Parathyroid adenoma (tissue), 2 donors: ENCODE results near the gene APOBEC3A.
"Not testable (repeated sequence)": the region's sequence is repeated elsewhere in the genome, so short reads cannot be mapped to it uniquely, and the experiment has no call there.

Source experiments
- H2AFZ ChIP-seq: fragments of 300-600 bp; sonication (generic); one replicate; pipeline ENCODE4 v1.7.0; 2017; ENCODE audit warnings: antibody characterized with exemption, mild to moderate bottlenecking
- H3K27ac ChIP-seq: fragments of 300-600 bp; sonication (generic); one replicate; pipeline ENCODE4 v1.7.0; 2017
- H3K27me3 ChIP-seq: fragments of 300-600 bp; sonication (generic); one replicate; pipeline ENCODE4 v1.7.0; 2017; ENCODE audit warnings: low read length; ENCODE audit not compliant: control insufficient read depth, insufficient read depth
- H3K36me3 ChIP-seq: fragments of 300-600 bp; sonication (generic); one replicate; pipeline ENCODE4 v1.7.0; 2017; ENCODE audit warnings: low read length; ENCODE audit not compliant: control insufficient read depth, insufficient read depth
- H3K4me1 ChIP-seq: fragments of 300-600 bp; sonication (generic); one replicate; pipeline ENCODE4 v1.7.0; 2017; ENCODE audit warnings: control low read depth
- H3K4me2 ChIP-seq: fragments of 300-600 bp; sonication (generic); one replicate; pipeline ENCODE4 v1.7.0; 2017; ENCODE audit warnings: low read length
- H3K4me3 ChIP-seq: fragments of 300-600 bp; sonication (generic); one replicate; pipeline ENCODE4 v1.7.0; 2017; ENCODE audit warnings: low read depth, low read length
- H3K79me2 ChIP-seq: fragments of 300-600 bp; sonication (generic); one replicate; pipeline ENCODE4 v1.7.0; 2017; ENCODE audit warnings: control low read depth
- H3K9ac ChIP-seq: fragments of 300-600 bp; sonication (generic); one replicate; pipeline ENCODE4 v1.7.0; 2017; ENCODE audit warnings: mild to moderate bottlenecking
- H3K9me3 ChIP-seq: fragments of 300-600 bp; sonication (generic); one replicate; pipeline ENCODE4 v1.7.0; 2017; ENCODE audit warnings: low read length; ENCODE audit not compliant: control insufficient read depth
- TF ChIP-seq, protein P1 (sequence below): fragments of 300-600 bp; sonication (generic); IDR thresholded peaks from one replicate; pipeline ENCODE4 v1.7.0; 2017; ENCODE audit warnings: antibody characterized with exemption, mild to moderate bottlenecking
- donor health status: primary hyperparathyroidism.

The APOBEC3A gene

DNA sequence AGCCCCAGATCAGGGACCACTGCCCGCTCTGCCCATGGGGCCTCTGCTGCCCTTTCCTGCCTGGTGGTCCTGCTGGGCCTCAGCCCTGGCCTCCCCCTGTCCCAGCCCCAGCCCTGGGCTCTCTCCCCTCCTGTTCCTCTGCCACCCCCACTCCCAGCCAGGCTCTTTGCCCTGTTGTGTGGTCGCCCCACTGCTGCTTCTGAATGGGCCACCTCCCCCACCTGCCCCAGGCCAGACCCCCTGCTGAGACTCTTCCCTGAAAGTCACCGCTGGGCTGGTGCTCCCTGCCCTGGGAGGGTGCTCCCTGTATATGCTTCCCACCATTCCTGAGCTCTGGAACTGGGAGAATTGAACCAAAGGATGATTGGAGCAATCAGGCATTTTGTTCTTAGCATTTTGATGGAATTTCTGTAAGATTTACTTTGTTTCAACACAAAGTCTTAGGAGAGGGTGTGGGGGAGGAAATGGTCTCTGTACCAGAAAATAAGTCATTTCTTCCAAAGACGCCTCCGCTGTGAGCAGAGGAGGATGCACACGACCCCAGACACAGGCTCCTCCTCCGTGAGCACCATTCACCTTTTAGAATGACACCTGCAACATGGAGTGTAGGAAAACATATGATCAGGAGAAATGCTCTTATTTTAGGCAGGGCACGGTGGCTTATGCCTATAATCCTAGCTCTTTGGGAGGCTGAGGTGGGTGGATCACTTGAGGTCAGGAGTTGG lies 29.9 kb downstream of the APOBEC3A start:
- H3K4me3 ChIP-seq, result no peak overlapping the region
- TF ChIP-seq, protein P1, sequence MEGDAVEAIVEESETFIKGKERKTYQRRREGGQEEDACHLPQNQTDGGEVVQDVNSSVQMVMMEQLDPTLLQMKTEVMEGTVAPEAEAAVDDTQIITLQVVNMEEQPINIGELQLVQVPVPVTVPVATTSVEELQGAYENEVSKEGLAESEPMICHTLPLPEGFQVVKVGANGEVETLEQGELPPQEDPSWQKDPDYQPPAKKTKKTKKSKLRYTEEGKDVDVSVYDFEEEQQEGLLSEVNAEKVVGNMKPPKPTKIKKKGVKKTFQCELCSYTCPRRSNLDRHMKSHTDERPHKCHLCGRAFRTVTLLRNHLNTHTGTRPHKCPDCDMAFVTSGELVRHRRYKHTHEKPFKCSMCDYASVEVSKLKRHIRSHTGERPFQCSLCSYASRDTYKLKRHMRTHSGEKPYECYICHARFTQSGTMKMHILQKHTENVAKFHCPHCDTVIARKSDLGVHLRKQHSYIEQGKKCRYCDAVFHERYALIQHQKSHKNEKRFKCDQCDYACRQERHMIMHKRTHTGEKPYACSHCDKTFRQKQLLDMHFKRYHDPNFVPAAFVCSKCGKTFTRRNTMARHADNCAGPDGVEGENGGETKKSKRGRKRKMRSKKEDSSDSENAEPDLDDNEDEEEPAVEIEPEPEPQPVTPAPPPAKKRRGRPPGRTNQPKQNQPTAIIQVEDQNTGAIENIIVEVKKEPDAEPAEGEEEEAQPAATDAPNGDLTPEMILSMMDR, result no peak

DNA sequence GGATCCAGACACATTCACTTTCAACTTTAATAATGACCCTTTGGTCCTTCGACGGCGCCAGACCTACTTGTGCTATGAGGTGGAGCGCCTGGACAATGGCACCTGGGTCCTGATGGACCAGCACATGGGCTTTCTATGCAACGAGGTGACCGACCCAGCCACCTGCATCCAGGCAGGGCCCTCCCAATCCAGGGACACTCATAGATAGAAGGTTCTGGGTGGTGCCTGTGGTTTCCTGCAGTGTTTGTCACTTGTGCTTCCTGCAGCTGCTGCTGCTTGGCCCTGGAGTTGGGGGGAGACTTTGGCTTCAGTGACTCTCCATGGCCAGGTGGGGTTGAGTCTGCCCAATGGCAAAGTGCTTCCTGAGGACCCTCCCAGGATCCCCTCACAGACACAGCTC lies 32.1 kb downstream of the APOBEC3A start:
- no peaks in the 10 kb centered on the region for H3K4me1 ChIP-seq
- H3K27me3 ChIP-seq, result no peaks in the 10 kb centered on the region
- no peak overlapping the region for H3K27ac ChIP-seq
- no peaks in the 10 kb centered on the region for H3K9me3 ChIP-seq
- H3K36me3 ChIP-seq, result no peaks in the 10 kb centered on the region
- TF ChIP-seq, protein P1, result no peak
- H3K4me2 ChIP-seq, result no peak overlapping the region
- H3K4me3 ChIP-seq, result no peak overlapping the region
- no peak overlapping the region for H3K9ac ChIP-seq
- H3K79me2 ChIP-seq, result no peaks in the 10 kb centered on the region
- H2AFZ ChIP-seq, result no peak overlapping the region

More for the DNA sequence above, 29.9 kb downstream of the APOBEC3A start:
- Histone ChIP-seq H3K27ac (no peak overlapping the region), H3K79me2 (no peaks in the 10 kb centered on the region), H3K4me1 (peaks cover 2% of the 10 kb centered on the region), H3K9ac (no peak overlapping the region), H3K4me2 (no peak overlapping the region), H3K36me3 (no peaks in the 10 kb centered on the region), H2AFZ (no peak overlapping the region), H3K9me3 (no peaks in the 10 kb centered on the region), H3K27me3 (no peaks in the 10 kb centered on the region)

DNA sequence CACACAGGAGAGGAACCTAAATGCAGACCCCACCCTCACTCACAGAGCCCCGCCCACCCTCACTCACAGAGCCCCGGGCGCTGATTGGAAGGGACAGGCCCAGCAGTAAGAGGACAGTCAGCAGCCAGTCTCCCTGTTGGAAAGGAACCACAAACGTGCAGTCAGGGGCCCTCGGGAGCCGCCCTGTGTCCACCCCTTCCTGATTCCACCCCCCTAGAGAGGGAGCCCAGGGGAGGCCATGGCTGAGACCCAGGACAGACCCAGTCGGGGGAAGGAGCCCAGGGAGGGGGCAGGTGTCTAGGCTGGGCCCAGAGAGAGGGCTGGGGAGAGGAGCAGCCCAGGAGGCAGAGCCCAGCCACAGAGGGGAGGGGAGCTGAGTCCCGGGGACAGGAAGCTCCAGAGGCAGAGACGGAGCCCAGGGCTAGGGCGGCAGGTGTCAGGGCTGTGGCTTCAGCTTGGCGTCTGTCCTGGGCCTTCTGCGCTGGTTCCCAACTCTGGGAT lies 35.5 kb downstream of the APOBEC3A start:
- not testable (repeated sequence) for H3K9me3 ChIP-seq, H2AFZ ChIP-seq, H3K79me2 ChIP-seq, H3K36me3 ChIP-seq, H3K4me2 ChIP-seq, H3K27ac ChIP-seq, H3K4me3 ChIP-seq, H3K27me3 ChIP-seq, H3K4me1 ChIP-seq, H3K9ac ChIP-seq

DNA sequence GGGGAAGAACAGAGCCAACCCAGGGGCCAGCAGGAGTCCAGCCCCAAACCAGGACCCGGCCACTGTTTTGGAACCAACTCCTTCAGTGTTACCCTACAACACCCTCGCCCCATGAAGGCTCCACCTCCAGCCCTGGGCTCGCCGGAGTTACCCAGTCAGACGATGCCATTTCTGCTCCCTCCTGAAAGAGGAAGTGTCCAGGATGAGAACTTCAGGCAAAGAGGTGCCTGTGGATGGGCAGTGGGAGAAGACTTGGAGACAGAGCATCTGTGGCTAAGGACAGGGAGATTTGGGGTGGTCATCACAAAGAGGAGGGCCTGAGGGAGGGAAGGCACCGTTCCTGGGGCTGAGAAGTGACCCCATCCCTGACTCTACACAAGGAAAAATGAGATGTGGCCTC lies 38.7 kb downstream of the APOBEC3A start:
- no peak overlapping the region for H3K9ac ChIP-seq
- H2AFZ ChIP-seq, result no peak overlapping the region
- no peak overlapping the region for H3K4me2 ChIP-seq
- H3K79me2 ChIP-seq, result no peaks in the 10 kb centered on the region
- H3K4me3 ChIP-seq, result no peak overlapping the region
- H3K27me3 ChIP-seq, result no peaks in the 10 kb centered on the region
- TF ChIP-seq, protein P1, result no peak
- H3K9me3 ChIP-seq, result no peaks in the 10 kb centered on the region
- H3K4me1 ChIP-seq, result no peaks in the 10 kb centered on the region
- no peak overlapping the region for H3K27ac ChIP-seq
- H3K36me3 ChIP-seq, result no peaks in the 10 kb centered on the region

DNA sequence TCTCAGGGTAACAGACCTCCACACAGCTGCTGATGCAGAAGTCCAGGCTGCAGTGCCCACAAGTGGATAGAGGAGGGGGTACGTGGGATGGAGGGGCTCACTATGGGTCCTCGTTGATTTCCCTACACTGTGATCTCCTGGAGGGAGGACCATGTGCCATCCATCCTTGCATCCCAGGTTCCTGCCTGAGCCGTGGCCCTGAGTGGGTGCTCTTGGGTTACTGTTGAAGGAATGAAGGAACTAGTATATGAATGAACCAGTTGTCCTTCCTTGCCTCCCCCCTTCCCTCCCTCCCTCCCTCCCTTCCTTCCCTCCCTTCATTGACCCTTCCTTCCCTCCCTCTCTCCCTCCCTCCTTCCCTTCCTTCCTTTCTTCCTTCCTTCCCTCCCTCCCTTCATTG lies 40.1 kb downstream of the APOBEC3A start:
- H3K9ac ChIP-seq, result no peak overlapping the region
- H2AFZ ChIP-seq, result no peak overlapping the region
- H3K4me1 ChIP-seq, result no peaks in the 10 kb centered on the region
- no peaks in the 10 kb centered on the region for H3K9me3 ChIP-seq
- no peak overlapping the region for H3K27ac ChIP-seq
- no peak overlapping the region for H3K4me2 ChIP-seq
- no peak overlapping the region for H3K4me3 ChIP-seq
- H3K27me3 ChIP-seq, result no peaks in the 10 kb centered on the region
- TF ChIP-seq, protein P1, result no peak
- no peaks in the 10 kb centered on the region for H3K79me2 ChIP-seq
- no peaks in the 10 kb centered on the region for H3K36me3 ChIP-seq
